Activated naive CD4-positive, alpha-beta T cell treated with anti-CD3 and anti-CD28 coated beads for 36 hours (primary cell): ENCODE results near the gene VGLL4. TPM values are rescaled to one million over a fixed set of nuclear protein-coding genes. Genes with fewer than 3 reads are reported as not detected.

Experiments used
- CTCF ChIA-PET: fragments of 350-600 bp; sonication (Branson Sonifier 250); formaldehyde crosslinking; loops from one replicate; lab custom pipeline; 2021; ENCODE audit warnings: antibody characterized with exemption; lab: Charles Lee
- DNase-seq: peaks from one replicate; pipeline ENCODE4 v3.0.0-alpha.2; 2020
- H3K27ac Mint-ChIP-seq: one replicate; pipeline ENCODE4 v1.8.0; 2021; ENCODE audit warnings: mild to moderate bottlenecking, mixed read lengths
- H3K27me3 Mint-ChIP-seq: one replicate; pipeline ENCODE4 v1.8.0; 2021; ENCODE audit warnings: low read depth, mixed read lengths
- H3K36me3 Mint-ChIP-seq: one replicate; pipeline ENCODE4 v1.8.0; 2021; ENCODE audit warnings: low read depth, mixed read lengths
- H3K4me1 Mint-ChIP-seq: one replicate; pipeline ENCODE4 v1.8.0; 2021; ENCODE audit warnings: low read depth, mixed read lengths
- H3K4me3 Mint-ChIP-seq: one replicate; pipeline ENCODE4 v1.8.0; 2021; ENCODE audit warnings: mild to moderate bottlenecking, moderate library complexity, mixed read lengths
- H3K9me3 Mint-ChIP-seq: one replicate; pipeline ENCODE4 v1.8.0; 2021; ENCODE audit warnings: mixed read lengths
- intact Hi-C: fragments of 100-400 bp; cut with micrococcal nuclease; formaldehyde crosslinking; loops from one replicate; pipeline ENCODE4 v1.15.1; 2023
- total RNA-seq, 2 experiments: library from RNA; stranded (reverse); gene quantifications; one replicate each; pipeline ENCODE4 v1.2.3, GENCODE V29; 2021

The VGLL4 gene
- total RNA-seq, 2 experiments from 2014 or later: 6.3 to 7.7 TPM

GRCh38 chr3:11563159-11563864, 80.4 kb downstream of the VGLL4 start:
- CTCF ChIA-PET: interaction anchor here (0.9 to 1.9 kb wide), 2 partner anchors 184 to 608 kb away, joined by 3 to 5 read pairs; no protein-coding TSS in a partner anchor
- Mint-ChIP-seq H3K9me3 (no peaks in the 10 kb centered on the region), H3K4me3 (no peak overlapping the region)

GRCh38 chr3:11562277-11562881, 81.3 kb downstream of the VGLL4 start:
- H3K27me3 Mint-ChIP-seq: no peaks in the 10 kb centered on the region
- intact Hi-C loops: no loop called here
- DNase-seq: no peak
- H3K36me3 Mint-ChIP-seq: peaks cover 3% of the 10 kb centered on the region
- H3K4me3 Mint-ChIP-seq: no peak overlapping the region
- H3K27ac Mint-ChIP-seq: no peak overlapping the region
- no peaks in the 10 kb centered on the region for H3K9me3 Mint-ChIP-seq
- peaks cover 2% of the 10 kb centered on the region for H3K4me1 Mint-ChIP-seq
- CTCF ChIA-PET: interaction anchor here (0.6 to 1.9 kb wide), 2 partner anchors 73 to 183 kb away, joined by 3 to 5 read pairs; no protein-coding TSS in a partner anchor

More at GRCh38 chr3:11563159-11563864, 80.4 kb downstream of the VGLL4 start:
- Mint-ChIP-seq H3K4me1 (peaks cover under 1% of the 10 kb centered on the region), H3K27ac (no peak overlapping the region), H3K27me3 (no peaks in the 10 kb centered on the region), H3K36me3 (peaks cover 3% of the 10 kb centered on the region)
- intact Hi-C loops: no loop called here
- DNase-seq: no peak

- CTCF ChIA-PET: no interaction called here
- no peak overlapping the region for H3K27ac Mint-ChIP-seq
- no peaks in the 10 kb centered on the region for H3K27me3 Mint-ChIP-seq
- no peak overlapping the region for H3K4me3 Mint-ChIP-seq
- no peaks in the 10 kb centered on the region for H3K9me3 Mint-ChIP-seq
- no peak for DNase-seq
- H3K36me3 Mint-ChIP-seq: peaks cover 5% of the 10 kb centered on the region
- peaks cover 2% of the 10 kb centered on the region for H3K4me1 Mint-ChIP-seq
- intact Hi-C loops: no loop called here
Measured at GRCh38 chr3:11560746-11561145, 83.0 kb downstream of the VGLL4 start.

- Mint-ChIP-seq H3K27me3 (no peaks in the 10 kb centered on the region), H3K4me1 (peaks cover 2% of the 10 kb centered on the region), H3K27ac (peak overlapping the region; percentile 53), H3K9me3 (no peaks in the 10 kb centered on the region), H3K36me3 (peaks cover 5% of the 10 kb centered on the region), H3K4me3 (no peak overlapping the region)
- CTCF ChIA-PET: no interaction called here
- intact Hi-C loops: no loop called here
- no peak for DNase-seq
Measured at GRCh38 chr3:11559816-11560633, 83.7 kb downstream of the VGLL4 start.

- DNase-seq: no peak
Measured at GRCh38 chr3:11558918-11559815, 84.5 kb downstream of the VGLL4 start.

GRCh38 chr3:11558411-11558903, 85.3 kb downstream of the VGLL4 start:
- H3K4me1 Mint-ChIP-seq: peaks cover 2% of the 10 kb centered on the region
- peaks cover 4% of the 10 kb centered on the region for H3K36me3 Mint-ChIP-seq
- CTCF ChIA-PET: no interaction called here
- H3K27me3 Mint-ChIP-seq: no peaks in the 10 kb centered on the region
- no peaks in the 10 kb centered on the region for H3K9me3 Mint-ChIP-seq
- H3K27ac Mint-ChIP-seq: no peak overlapping the region
- no peak for DNase-seq
- intact Hi-C loops: no loop called here
- H3K4me3 Mint-ChIP-seq: no peak overlapping the region

More at GRCh38 chr3:11558918-11559815, 84.5 kb downstream of the VGLL4 start:
- Mint-ChIP-seq H3K27me3 (no peaks in the 10 kb centered on the region), H3K4me1 (peaks cover 2% of the 10 kb centered on the region), H3K36me3 (peaks cover 5% of the 10 kb centered on the region), H3K4me3 (no peak overlapping the region), H3K9me3 (no peaks in the 10 kb centered on the region), H3K27ac (peak overlapping the region; percentile 53)
- CTCF ChIA-PET: no interaction called here
- intact Hi-C loops: no loop called here

GRCh38 chr3:11558002-11558401, 85.7 kb downstream of the VGLL4 start:
- H3K27ac Mint-ChIP-seq: no peak overlapping the region
- H3K9me3 Mint-ChIP-seq: no peaks in the 10 kb centered on the region
- H3K4me1 Mint-ChIP-seq: peaks cover 2% of the 10 kb centered on the region
- no peak overlapping the region for H3K4me3 Mint-ChIP-seq
- CTCF ChIA-PET: no interaction called here
- intact Hi-C loops: no loop called here
- H3K27me3 Mint-ChIP-seq: no peaks in the 10 kb centered on the region
- peak; percentile 12 for DNase-seq
- H3K36me3 Mint-ChIP-seq: peaks cover 2% of the 10 kb centered on the region

- H3K4me3 Mint-ChIP-seq: no peak overlapping the region
- DNase-seq: no peak
- intact Hi-C loops: no loop called here
- H3K9me3 Mint-ChIP-seq: no peaks in the 10 kb centered on the region
- peaks cover 11% of the 10 kb centered on the region for H3K36me3 Mint-ChIP-seq
- H3K27ac Mint-ChIP-seq: no peak overlapping the region
- CTCF ChIA-PET: no interaction called here
- H3K4me1 Mint-ChIP-seq: peaks cover 2% of the 10 kb centered on the region
- H3K27me3 Mint-ChIP-seq: no peaks in the 10 kb centered on the region
Measured at GRCh38 chr3:11556851-11557644, 86.7 kb downstream of the VGLL4 start.

GRCh38 chr3:11555881-11556633, 87.7 kb downstream of the VGLL4 start:
- Mint-ChIP-seq H3K9me3 (no peaks in the 10 kb centered on the region), H3K4me1 (peaks cover 5% of the 10 kb centered on the region), H3K4me3 (no peak overlapping the region), H3K27me3 (no peaks in the 10 kb centered on the region), H3K27ac (no peak overlapping the region), H3K36me3 (peaks cover 14% of the 10 kb centered on the region)
- CTCF ChIA-PET: no interaction called here
- DNase-seq: no peak
- intact Hi-C loops: no loop called here

- intact Hi-C loops: no loop called here
- peaks cover 16% of the 10 kb centered on the region for H3K36me3 Mint-ChIP-seq
- H3K9me3 Mint-ChIP-seq: no peaks in the 10 kb centered on the region
- H3K27me3 Mint-ChIP-seq: no peaks in the 10 kb centered on the region
- no peak overlapping the region for H3K27ac Mint-ChIP-seq
- no peak for DNase-seq
- no peak overlapping the region for H3K4me3 Mint-ChIP-seq
- CTCF ChIA-PET: no interaction called here
- H3K4me1 Mint-ChIP-seq: peaks cover 6% of the 10 kb centered on the region
Measured at GRCh38 chr3:11555211-11555782, 88.4 kb downstream of the VGLL4 start.
